Measurements from ENCODE around the gene RABGAP1L.
"Not testable (repeated sequence)": the region's sequence is repeated elsewhere in the genome, so short reads cannot be mapped to it uniquely, and the experiment has no call there.

Gene RABGAP1L

GRCh38 chr1:174159252-174160108 lies at the start of gene RABGAP1L:
Gene RABGAP1L, plus strand, starts transcription at chr1:174159520.
- DNase-seq (ENCODE audit: low read depth), result peak; percentile 96

GRCh38 chr1:174110053-174110452 lies 49.3 kb upstream of the RABGAP1L start:
- DNase-seq (ENCODE audit: low read depth), result no peak

DNA sequence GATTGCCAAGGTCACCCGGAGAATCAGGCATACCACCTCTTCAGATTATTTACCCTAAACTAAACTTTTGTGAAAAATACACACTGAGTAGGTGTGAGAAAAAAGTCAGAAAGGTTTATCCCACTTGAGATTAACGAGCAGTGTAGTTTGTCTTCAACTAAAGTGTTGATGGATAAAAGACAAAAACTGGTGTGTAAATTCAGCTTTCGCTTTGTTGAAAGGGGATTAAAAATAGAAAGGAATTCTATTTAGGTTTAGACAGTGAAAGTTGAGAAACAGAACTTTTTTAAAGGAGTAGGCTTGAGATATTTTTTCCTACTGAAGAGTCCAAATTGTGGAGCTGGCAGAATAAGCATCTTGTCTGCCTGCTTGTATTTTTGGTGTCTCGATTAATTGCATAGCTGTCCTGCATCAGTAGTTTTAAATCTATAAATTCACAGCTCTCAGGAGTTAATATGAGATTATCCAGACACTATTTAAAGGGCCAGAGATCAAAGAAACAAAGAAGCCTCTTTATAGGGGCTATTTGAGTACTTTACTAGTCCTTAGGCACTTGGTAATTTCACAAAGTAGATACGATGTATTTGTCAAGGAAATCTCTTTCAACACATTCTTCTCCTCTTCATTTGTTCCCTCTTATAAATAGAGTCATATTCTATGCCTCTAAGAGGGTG lies 46.7 kb upstream of the RABGAP1L start:
- no peak for DNase-seq (ENCODE audit: low read depth)

GRCh38 chr1:174114106-174114505 lies 45.2 kb upstream of the RABGAP1L start:
- DNase-seq (ENCODE audit: low read depth), result no peak

DNA sequence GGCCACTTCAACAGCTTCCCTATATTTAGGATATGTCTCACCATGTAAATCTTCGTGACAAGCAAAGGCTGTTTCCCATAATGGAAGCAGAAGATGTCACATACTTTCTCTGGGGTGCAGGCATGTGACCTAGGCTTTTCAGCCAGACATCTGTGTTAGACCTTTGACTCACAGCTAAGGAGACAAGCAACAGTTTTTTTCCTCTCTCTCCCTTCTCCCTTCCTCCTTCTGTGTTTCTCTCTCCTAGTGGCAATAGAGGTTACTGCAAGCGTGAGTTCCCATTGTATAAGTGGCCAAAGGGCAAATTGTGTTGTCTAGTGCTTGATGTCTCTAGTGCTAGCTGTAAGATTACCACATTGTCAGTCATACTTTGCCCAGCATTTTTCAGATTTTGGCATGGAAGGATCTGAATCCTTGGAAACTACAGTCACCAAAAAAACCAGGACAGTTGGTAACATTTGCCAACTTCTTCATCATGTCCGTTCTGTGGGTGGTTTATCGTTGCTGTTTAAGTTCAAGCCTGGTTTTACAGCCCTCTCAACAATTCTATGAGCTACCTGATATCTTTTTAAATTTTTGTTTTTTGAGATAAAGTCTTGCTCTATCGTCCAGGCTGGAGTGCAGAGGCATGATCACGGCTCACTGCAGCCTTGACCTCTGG lies 44.4 kb upstream of the RABGAP1L start:
- DNase-seq (ENCODE audit: low read depth), result peak; percentile 37

DNA sequence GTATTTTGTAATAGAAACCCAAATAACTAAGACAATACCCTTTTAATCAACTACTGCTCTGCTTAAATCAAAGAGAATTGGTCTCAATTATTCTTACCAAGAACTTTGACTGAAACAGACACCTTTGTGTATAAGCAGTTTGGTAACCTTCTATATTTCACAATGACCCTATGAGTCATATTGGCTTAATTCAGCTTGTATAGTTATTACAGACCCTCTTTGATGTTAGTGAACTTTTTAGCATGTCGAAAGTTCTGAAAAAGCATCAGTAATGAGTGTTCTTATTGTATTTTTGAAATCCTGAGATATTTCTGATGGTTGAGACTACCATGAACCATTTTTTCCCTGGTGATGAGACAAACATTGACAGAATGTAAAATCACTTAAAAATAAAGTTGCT lies 43.3 kb upstream of the RABGAP1L start:
- DNase-seq (ENCODE audit: low read depth), result peak; percentile 35

- no peak for DNase-seq (ENCODE audit: low read depth)
These were observed 40.6 kb upstream of the RABGAP1L start for GRCh38 chr1:174118751-174119150.

GRCh38 chr1:174122318-174122717 lies 37.0 kb upstream of the RABGAP1L start:
- DNase-seq (ENCODE audit: low read depth), result not testable (repeated sequence)

DNA sequence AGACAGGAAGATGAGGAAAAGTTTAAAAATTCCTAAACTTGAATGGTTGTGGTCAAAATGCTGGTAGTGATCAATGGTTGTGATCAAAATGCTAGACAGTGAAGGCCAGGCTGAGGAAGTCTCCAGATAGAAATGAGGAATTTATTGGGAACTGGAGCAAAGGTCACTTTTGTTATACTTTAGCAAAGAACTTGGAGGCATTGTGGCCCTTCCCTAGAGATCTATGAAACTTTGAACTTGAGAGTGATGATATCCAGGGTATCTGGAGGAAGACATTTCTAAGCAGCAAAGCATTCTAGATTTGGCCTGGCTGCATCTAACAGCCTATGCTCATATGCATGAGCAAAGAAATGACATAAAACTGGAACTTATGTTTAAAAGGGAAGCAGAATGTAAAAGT lies 35.5 kb upstream of the RABGAP1L start:
- DNase-seq (ENCODE audit: low read depth), result no peak

- not testable (repeated sequence) for DNase-seq (ENCODE audit: low read depth)
These were observed 32.1 kb upstream of the RABGAP1L start for GRCh38 chr1:174127176-174127575.

DNA sequence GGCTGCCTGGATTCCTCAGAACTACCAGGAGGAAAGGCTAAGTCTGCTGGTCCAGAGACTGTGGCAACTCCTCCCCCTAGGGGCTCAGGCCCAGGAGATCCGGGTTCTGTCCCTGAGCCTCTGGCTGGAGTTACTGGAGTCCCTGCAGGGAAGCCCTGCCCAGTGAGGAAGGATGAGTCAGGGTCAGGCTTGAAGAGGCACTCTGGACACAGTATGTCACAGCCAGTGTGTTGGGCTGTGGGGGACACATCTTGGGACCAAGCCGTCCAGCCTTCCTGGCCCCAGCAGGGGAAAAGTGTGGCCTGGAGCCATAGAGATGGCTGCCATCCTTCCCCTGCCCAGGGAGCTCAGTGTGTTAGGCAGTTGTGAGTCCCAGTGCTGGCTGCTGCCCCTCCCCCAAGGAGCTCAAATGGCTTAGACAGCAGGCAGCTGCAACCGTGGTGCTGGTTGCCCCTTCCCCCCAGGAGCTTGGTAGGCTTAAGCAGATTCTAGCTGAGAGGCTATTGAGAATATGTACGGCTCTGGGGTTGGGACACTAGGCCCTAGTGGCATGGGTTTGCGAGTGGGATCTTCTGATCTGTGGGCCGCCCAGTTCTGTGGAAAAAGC lies 28.2 kb upstream of the RABGAP1L start:
- DNase-seq (ENCODE audit: low read depth), result no peak

DNA sequence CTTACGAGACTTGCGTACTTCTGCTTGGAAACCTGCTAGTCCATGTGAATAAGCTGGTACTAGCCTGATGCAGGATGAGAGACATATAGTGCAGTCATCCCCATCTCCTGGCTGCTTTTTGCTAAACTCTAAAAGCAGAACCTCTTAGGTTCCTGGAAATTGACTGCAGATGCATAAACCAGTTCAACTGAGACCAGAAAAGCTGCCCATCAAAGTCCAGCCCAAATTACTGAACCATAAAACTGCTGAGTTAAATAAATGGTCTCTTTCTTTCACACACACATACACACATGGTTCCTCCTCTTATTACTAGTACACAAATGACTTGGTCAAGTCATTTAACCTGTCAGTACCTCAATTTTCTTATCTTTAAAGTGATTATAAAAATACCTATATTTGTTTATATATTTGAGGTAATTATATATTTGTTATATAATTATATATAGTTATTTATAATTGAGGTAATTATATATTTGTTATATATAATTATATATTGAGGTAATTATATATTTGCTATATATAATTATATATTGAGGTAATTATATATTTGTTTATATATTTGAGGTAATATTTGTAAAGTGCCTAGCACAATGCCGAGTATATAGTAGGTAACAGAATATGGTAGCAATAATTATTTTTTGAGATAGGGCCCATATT lies 25.2 kb upstream of the RABGAP1L start:
- DNase-seq (ENCODE audit: low read depth), result no peak

GRCh38 chr1:174135211-174135610 lies 24.1 kb upstream of the RABGAP1L start:
- DNase-seq (ENCODE audit: low read depth), result no peak

DNA sequence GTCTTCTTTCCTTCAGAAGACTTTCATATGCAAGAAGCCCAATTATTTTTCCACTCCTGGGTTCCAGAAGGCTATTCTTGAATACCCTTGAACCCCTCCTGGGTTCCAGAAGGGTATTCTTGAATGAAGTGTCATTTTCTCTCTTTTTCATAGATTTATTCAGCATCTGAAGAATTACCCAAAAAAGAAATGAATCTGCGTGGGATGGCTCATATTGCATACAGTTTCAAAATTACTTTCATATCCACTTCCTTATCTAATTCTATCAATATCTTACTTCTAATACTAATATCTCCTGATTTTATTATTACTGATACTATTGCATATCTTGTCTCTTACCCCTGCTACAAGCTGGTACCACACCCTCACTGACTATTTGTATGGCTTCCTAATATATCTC lies 22.6 kb upstream of the RABGAP1L start:
- DNase-seq (ENCODE audit: low read depth), result no peak

DNA sequence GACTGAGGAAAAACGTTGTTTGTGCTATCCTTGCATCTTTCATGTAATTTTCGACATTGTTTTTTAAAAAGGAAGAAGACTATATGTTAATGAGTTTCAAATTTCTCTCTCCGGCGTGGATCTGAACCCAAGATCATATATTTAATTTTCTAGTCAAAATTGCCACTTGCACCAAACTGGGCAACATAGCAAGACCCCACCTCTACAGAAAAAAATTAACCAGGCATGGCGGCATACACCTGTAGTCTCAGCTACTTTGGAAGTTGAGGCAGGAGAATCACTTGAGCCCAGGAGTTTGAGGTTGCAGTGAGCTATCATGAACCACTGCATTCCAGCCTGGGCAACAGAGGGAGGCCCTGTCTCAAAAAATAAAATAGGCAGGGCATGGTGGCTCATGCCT lies 16.5 kb upstream of the RABGAP1L start:
- no peak for DNase-seq (ENCODE audit: low read depth)

DNA sequence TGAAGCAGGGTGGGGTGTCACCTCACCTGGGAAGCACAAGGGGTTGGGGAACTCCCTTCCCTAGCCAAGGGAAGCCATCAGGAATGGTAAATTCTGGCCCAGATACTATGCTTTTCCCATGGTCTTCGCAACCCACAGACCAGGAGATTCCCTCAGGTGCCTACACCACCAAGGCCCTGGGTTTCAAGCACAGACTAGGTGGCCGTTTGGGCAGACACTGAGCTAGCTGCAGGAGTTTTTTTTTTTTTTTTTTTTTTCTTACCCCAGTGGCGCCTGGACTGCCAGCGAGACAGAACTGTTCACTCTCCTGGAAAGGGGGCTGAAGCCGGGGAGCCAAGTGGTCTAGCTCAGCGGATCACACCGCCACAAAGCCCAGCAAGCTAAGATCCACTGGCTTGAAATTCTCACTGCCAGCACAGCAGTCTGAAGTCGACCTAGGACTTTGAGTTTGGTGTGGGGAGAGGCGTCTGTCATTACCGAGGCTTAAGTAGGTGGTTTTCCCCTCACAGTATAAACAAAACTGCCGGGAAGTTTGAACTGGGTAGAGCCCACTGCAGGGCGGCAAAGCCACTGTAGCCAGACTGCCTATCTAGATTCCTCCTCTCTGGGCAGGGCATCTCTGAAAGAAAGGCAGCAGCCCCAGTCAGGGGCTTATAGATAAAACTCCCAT lies 15.5 kb upstream of the RABGAP1L start:
- DNase-seq (ENCODE audit: low read depth), result not testable (repeated sequence)

DNA sequence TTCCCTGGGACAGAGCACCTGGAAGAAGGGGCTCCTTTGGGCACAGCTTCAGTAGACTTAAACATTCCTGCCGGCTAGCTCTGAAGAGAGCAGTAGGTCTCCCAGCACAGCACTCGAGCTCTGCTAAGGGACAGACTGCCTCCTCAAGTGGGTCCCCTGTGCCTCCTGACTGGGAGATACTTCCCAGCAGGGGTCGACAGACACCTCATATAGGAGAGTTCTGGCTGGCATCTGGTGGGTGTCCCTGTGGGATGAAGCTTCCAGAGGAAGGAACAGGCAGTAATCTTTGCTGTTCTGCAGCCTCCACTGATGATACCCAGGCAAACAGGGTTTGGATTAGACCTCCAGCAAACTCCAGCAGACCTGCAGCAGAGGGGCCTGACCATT lies 14.9 kb upstream of the RABGAP1L start:
- DNase-seq (ENCODE audit: low read depth), result not testable (repeated sequence)

DNA sequence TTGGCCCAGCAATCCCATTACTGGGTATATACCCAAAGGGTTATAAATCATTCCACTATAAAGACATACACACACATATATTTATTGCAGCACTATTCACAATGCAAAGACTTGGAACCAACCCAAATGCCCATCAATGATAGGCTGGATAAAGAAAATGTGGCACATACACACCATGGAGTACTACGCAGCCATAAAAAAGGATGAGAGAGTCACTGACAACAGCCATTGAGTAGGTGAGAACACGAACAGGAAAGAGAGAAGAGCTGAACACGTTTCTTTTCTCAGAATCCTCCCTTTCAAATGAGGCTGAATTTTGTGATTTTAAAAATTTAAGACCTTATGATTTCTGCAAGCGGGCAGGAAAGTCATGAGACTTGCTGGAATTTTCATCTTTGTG lies 10.1 kb upstream of the RABGAP1L start:
- no peak for DNase-seq (ENCODE audit: low read depth)

DNA sequence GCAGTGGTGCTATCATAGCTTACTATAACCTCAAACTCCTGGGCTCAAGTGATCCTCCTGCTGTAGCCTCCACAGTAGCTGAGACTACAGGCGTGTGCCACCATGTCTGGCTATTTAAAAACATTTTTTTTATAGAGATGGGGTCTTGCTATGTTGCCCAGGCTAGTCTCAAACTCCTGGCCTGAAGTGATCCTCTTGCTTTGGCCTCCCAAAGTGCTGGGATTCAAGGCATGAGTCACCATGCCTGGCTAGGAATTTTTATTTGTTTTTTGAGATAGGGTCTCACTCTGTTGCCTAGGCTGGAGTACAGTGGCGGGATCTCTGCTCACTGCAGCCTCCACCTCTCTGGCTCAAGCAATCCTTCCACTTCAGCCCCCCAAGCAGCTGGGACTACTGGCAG lies 8.8 kb upstream of the RABGAP1L start:
- DNase-seq (ENCODE audit: low read depth), result no peak

DNA sequence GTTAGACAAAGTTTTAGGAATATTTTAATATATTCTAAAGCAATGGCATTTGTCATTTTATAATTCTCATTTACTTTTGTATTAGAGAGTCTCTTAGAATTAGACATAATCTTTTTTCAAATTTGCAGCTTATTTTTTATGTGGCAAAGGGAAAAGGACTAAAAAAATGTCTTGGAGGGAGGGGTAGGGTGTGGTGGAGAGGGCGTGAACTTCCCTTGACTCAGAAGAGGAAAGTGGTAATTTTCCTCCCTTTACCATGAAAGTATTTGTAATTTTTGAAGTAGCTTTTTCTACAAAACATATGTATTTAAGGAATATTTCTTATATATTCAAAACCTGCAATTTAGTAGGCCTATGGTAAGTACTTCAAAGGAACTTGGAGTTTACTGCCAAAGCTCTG lies 6.9 kb upstream of the RABGAP1L start:
- DNase-seq (ENCODE audit: low read depth), result no peak

- no peak for DNase-seq (ENCODE audit: low read depth)
These were observed 6.1 kb upstream of the RABGAP1L start for GRCh38 chr1:174153085-174153824.

Data from fibroblast of gingiva (primary cell).